LoVo (cell line): ENCODE data around the gene LCP2.

Experiments
- DNase-seq: peaks from one replicate; pipeline ENCODE4 v3.0.0-alpha.2; 2016; ENCODE audit warnings: low spot score

LCP2 gene

DNA sequence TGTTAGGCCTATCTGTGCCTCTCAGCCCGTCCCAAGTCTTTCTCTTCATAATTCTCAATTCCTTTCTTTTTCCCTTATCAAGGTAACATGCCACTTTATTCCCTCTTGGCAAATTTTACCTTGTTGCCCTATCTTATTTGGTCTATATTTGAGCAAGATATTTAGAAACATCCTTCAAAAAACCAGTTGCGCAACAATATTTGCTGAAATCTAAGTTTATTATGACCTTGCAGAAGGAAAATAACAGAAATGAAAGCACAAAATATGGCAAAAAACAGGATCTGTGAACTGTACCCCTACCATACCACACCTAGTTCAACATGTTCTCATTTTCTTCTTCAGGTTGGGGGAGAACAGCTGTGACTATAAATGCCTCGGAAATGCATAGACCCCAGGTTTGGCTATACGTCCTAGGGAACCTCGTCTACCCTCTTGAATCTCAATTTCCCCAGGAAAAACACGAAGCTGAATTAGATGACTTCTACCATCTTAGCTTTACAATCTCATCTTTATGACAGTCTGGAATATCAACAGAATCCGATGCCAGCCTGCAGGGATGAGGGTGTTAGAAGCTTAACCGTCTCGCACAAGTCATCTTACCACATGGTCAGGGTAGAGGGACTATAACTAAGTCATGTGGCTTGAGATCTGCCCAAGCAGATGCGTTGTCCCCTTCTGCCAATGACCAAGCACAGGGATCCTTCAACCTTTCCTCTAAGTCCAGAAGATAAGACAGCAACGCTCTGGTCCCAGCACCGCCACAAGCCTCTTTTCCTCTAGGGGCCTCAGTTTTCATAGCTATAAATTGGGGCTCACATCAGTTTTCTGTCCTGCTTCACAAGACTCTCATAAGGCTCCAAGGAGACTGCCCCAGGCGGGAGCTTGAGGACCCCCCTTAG is 1.3 kb downstream of the LCP2 start:
- no peak for DNase-seq

DNA sequence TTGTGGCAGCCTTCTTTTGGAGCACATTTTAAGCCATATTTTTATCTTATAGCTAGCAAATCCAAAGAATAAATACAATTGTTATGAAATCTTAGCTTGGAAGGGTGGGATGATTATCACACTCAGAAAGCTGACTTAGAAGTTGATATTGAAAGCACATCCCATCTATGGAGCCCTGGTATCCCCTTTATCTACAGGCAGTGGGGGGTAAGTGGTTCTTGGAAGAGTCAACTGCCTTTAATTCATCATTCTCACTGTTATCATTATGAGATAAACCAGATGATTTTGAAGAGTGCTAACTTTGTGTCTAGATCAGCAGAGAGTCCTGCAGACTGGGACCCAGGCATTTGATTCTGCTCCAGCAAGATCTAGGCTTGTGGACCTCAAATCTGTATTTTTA is 3.0 kb downstream of the LCP2 start:
- no peak for DNase-seq

DNA sequence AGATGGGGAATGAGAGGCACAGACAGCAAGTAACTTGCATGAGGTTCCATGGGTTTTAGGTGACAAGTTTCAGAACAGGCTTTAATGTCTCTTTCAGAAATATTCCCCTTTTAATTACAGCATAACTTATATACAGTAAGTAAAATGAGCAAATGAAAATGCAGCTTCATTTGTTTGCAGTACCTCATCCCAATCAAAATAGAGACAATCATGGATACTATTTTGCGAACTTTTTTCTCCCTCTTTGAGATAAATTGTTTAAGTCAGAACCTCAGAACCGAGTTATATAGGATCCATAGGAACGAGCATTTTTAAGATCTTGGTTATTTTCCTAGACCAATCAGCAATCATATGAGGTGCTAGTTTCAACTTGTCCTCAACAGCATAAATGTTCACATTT is 3.5 kb downstream of the LCP2 start:
- DNase-seq, result no peak

DNA sequence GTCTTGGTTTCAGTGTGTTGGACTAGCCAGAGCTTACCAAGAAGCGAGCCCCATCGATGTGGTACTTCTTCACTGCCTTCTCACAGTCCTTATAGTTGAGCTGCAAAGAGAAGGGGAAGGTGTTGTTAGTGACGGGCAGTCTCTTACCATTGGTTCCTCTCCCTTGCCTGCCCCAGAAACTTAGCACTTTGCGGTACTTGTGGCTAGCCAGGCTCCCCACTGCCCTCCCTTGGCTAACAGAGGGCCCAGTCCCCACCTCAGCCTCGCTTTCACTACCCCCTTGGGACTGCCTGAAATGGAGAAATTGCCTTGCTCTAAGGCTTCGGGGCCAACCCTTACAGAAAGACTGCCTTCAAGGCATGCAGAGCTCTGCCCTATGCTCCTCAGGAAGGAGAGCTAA is 4.3 kb downstream of the LCP2 start:
- no peak for DNase-seq

DNA sequence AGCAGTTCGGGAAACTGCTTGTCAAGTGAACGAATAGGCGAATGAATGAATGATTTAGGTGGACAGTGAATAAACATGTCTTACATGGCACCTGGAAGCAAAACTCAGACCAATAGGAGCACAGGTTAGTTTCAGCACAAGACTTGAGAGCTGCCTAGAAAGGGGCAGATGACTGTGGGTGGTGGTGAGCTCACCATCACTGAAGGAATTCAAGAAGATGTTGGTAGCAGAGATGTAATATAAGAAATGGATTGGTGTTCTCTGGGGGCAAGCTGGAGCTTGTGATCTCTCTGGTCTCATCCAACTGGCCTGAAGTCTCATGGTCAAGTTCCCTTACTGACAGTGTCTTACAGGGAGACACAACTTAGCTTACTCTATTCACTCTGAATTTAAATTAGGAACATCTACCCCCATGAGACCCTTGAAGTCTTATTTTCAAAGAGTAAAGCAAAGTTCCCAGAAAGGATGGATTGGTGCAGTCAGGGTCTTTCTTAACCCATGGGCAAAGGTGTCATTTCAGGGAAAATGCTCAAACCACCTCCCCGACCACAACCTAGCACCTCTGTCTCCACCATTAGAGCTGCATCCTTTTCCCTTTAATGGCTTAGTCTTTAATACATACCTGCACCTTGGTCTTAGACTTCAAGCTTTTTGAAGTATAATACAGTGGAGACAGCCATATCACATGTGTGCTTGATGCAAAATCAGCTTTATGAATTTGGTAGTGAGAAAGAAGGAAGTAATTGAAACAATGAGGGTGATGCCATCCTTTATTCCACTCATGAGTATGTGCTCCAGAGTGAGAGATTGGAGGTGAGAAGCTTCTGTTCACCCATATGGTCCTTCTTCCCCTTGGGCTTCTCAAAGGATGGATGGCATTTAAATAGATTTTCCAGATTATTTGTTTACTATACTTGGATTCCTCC is 5.1 kb downstream of the LCP2 start:
- no peak for DNase-seq

DNA sequence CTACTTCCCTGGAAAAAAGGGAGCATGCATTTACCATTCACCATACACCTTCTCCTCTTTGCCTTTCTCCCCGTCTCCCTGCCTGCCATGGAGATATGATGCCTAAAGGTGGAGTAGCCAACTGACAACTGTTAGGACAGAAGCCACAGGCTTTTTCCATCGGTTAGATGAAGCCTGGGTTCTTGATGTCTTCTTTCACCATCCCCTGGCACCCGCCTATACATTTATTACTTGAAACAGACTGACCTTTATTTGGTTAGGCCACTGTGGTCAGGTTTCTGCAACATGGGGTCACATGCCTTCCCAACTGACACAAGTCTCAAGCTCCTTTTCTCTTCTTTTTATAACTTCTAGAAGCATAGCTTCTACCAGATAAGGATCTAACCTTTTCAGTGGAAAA is 7.1 kb downstream of the LCP2 start:
- no peak for DNase-seq

DNA sequence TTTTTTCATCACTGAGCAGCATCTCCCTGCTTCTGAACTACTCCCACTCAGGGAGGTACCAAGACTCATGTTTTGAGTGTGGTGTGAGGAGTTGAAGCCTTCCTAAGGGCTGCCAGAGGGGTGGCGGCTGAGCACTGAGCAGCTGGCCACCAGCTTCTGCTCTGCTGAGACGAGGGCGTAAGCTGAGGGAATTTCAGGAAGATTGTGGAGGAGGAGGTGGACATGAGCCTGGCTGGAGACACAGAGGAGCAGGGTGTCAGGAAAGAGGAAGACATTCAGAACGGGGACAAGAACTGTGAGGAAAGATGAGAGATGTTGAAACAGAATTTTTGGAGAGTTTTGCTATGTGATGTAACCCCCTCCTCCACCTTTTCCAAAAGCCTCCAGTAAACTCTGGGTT is 7.8 kb downstream of the LCP2 start:
- DNase-seq, result no peak

DNA sequence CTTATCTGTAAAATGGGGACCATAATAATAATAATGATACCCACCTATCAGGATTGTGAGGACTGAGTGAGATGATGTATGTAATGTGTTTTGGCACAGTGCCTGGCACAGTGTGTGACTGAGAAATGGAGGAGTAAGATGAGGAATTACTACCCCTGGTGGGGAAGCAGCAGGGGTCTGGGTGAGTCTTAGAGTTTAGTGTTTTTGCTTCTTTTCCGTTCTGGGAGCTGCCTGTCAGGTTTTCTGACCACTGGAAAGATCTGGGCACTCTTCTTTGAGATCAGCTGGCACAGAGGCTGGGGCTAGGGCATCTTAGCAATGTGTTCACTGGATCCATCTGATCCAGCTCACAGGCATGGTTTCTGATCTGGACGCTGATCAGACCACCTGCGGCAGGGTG is 8.5 kb downstream of the LCP2 start:
- DNase-seq, result no peak

DNA sequence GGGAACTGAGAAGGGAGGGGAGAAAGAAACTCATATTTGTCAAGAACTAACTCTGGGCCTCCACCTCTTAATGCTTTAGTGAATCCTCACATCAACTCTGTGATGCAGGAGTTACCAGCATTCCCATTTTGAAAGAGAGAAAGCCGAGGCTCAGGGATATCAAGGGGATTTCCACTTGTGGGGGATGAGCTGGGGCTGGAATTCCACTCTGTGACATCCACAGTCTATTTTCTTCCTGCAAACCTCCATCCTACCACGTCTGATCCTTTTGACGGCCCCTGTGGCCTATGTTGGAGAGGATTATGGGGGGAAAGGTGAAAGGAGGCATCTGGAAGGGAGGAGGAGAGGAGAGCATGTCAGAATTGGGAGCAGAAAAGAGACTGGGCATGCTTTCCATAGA is 9.0 kb downstream of the LCP2 start:
- no peak for DNase-seq

DNA sequence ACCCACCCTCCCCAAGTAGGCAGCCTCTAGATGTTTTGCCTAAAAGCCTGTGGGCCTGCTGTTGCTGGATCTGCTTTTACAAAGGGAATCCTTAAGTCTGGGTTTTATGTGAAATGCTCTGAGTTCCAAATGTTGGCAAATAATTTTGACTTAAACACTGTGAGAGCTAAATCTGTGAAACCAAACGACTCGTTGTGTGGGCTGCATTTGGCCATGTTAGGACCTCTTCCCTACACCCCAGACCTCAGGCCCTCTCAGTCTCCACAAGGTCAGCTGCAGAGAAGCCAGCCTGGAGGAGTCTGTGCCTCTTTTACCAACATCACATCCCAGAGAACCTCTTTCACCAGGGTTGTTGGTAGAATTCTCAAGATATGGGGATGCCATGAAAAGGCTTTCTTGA is 9.4 kb downstream of the LCP2 start:
- DNase-seq, result no peak

DNA sequence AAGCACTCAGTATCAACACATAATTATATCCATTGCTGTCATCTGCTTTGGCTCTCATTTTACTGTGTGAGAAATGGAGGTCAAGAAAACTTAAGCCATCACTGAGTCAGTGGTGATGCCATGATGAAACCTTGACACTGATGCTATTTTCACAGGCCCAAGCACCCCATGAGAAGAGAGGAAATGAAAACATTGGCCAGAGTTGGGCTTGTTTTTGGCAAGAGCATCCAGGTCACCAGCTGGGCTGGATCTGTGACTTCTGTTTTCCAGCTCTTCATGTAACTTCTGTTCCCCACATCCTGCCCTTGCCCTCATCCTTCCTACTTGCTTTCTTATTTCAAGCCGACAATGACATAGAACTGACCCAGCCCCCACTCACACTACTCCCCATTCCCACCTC is 10.0 kb downstream of the LCP2 start:
- no peak for DNase-seq

DNA sequence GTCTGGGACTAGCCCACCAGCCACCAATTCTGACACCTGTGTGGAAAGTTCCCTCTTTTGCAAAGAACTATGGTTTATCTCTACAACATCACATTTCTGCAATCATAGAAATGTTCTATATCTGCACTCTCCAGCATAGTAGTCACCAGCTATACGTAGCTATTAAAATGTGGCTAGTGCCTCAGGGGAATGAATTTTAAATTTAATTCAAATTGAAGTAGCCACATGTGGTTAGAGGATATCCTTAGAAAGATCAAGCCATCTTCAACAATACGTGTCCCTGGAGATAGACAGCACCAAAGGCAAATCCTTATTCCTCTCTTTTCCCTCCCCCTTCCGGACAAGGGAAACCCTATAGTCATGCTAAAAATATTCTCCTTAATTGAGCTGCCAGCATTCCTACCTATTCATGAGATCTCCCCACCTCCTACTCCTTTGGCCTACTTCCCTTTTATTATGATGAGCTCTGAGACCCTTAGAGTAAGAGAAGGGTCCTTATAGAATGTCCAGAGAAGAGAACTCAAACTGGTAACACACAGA is 11.1 kb downstream of the LCP2 start:
- no peak for DNase-seq

DNA sequence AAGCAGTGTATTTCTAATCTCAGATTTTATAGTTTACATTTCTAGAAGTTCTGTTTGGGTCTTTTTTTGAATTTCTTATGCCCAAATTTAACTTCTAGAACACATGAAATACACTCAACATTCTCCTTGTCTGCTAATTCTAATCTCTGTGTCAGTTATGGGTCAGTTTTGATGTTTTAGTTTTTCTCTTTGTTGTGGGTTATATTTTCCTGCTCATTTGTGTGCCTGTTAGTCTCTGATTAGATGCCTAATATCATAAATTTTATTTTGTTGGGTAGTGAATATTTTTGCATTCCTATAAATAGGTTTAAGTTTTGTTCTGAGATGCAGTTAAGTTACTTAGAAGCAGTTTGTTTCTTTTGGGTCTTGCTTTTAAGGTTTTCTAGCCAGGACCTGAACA is 12.4 kb downstream of the LCP2 start:
- no peak for DNase-seq

DNA sequence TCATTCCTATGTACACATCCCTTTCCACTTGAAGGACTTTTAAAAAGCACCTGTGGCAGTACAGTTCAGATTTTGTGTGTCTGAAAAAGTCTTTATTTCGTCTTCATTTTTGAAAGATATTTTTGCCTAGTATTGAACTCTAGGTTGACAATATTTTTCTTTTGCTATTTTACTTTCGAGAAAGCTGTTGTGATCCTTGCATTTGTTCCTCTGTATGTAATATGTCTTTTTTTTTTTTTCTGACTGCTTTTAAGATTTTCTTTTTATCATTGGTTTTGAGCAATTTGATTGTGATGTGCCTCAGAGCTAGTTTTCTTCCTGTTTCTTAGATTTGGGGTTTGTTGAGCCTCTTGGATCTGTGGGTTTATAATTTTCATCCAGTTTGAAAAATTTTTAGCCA is 13.3 kb downstream of the LCP2 start:
- no peak for DNase-seq

DNA sequence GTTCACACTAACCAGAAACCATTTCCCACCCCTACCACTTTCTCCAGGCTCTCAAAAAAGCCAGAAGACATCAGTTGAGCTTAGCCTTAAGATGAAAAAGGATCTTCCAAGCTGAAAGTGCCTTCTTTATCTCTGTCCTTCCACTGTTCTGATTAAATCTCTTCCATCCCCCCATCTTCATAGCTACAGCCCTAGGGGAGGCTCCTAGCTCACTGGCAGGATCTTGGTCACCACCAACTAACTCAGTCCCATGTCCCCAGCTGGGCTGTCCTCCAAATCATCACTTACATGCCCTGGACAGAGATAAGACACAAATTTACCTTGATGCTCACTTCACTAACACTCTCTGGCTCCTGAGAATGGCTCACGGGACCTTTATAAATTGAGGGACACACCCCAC is 14.3 kb downstream of the LCP2 start:
- no peak for DNase-seq

DNA sequence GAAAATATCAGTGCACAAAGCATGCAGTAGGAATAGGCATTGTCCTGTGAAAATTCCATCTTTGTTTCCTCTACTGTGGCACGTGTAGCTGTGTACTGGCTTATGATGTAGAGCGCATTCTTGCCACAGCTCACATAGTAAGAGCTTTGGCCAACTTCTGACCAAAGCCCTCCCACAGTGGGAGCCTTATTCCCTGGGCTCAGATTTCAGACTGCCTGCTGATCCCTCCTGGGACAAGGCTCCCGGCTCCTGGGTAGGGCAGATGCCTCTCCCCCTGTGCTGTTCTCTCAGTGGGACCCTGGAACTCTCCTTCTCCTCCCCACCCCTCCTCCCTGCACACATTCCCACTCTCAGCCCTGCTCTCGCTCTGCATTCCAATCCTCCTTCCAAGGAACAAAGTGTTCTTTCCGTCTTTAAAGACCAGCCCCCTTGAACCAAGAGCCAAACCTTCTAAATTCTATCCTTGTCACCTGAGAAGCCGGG is 17.5 kb downstream of the LCP2 start:
- no peak for DNase-seq

DNA sequence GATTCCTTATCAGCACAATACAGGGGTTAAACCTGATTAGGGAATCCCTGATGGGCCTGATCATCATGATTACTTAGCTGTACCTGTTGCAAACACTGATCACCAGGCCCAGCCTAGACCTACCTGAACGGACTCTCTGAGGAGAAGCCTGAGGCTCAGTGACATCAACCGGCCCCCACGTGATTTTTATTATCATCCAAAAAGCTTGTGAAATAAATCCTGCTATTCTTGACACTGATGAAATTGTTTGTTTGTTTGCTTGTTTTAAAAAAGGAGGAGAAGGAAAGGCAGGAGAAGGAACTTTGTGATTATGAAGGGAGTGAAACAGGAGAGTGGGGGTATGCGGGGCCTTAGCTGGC is 18.1 kb downstream of the LCP2 start:
- DNase-seq, result no peak

DNA sequence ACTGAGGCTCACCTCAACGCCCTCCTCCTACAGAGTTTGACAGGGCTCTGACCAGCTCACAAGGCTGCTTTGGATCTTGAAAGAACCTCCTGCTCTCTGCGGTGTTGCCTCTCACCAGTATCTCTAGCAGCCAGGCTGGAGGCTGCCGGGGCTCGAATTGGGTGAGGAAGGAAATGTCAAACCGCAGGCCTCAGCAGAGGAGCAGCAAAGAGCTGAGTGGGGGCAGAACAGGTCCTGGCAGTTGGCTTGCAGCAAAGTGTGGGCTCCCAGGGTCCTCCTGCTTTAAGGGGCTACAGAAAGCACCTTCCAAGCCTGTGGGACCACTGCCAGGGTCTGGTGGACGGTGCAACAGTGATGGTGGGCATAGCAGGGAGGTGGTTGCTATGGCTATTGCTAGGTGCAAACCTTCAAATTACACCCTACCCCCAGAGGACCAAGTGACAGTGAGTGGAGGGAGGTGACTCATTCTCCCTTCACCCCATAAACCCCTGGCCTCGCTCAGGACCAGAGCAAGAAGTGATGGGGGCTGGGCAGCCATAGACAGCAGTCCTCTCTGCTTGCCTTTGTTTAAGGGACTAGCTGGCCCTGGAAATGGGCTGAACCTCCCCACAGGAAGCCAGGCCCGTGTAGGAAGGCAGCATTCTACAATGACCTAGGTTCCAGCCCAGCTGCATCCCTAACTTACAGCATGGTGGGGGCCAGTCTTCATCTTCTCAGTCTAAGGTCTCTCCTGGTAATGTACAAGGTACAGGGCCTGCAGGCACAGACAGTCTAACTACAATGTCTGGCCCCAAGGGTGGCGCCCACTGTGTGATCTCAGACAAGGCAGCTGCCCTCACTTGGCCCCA is 18.7 kb downstream of the LCP2 start:
- DNase-seq, result no peak

DNA sequence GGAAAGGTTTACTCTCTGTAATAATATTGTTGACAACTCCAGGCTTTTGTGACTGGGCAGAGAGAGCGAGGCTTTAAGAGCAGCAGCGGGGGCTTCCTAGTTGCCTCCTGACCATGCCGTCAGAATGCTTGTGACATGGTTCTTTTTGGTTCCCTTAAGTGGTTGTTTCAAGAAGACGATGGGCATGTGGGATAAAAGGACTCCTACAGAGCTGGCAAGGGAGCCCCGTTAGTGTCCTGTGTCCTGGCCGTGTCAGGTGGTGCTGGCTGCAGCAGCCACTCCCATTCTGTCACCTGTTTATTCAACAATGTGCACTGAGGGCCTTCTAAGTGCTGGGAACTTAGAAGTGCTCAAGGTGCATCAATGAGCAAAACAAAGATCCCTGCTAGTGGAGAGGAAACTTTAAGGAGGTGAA is 19.7 kb downstream of the LCP2 start:
- DNase-seq, result no peak

DNA sequence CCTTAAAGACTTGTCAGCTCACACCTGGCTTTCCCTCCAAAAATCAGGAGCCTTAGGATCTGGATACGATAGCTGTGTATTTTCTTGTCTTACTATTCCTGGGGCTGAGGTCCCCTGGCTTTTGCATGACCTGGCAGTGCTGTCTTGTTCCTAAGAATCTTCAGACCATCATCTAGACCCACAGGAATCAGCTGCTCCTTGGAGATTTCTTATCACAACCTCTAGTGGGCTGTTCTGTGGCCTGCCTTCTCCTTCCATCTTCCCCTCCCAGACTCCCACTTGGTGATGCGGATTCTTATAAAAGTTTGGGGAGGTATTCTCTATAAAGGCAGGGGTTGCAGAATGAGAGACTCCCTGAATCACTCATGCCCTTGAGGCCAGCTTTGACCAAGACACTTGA is 21.4 kb downstream of the LCP2 start:
- no peak for DNase-seq

DNA sequence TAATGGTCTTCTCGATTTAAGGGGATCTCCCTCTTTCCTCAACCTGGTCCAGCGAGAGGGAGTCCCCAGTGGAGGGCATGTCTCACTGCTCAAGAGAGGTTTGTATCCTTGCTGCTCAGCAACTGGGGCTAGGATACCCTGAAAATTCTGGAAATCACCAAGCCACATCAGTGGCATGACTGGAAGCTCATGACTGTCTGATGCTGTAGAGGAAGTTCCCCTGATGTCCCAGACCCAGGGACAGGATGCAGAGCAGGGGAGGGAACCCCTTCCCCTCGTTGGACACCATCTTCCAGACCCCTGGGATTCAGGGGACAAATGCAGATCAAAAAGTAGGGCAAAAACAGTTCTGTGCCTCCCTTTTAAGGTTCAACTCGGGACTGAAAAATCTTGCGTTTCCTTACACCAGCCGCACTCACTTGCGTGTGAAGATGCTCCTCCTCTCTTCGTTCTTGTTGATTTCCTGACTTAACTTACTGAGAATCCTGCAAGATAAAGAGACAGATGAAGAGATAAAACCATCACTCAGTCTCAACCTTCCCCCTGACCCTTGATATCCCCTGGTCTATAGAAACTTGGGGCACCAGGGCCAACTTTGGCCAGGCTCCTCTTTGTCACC is 22.1 kb downstream of the LCP2 start:
- DNase-seq, result no peak
